GM19240 (cell line): Measurements from ENCODE around the gene TMEM18.

Experiments
- DNase-seq: peaks from one replicate; pipeline ENCODE4 v3.0.0; 2011; ENCODE audit warnings: low spot score; ENCODE audit not compliant: insufficient read length

Gene TMEM18

DNA sequence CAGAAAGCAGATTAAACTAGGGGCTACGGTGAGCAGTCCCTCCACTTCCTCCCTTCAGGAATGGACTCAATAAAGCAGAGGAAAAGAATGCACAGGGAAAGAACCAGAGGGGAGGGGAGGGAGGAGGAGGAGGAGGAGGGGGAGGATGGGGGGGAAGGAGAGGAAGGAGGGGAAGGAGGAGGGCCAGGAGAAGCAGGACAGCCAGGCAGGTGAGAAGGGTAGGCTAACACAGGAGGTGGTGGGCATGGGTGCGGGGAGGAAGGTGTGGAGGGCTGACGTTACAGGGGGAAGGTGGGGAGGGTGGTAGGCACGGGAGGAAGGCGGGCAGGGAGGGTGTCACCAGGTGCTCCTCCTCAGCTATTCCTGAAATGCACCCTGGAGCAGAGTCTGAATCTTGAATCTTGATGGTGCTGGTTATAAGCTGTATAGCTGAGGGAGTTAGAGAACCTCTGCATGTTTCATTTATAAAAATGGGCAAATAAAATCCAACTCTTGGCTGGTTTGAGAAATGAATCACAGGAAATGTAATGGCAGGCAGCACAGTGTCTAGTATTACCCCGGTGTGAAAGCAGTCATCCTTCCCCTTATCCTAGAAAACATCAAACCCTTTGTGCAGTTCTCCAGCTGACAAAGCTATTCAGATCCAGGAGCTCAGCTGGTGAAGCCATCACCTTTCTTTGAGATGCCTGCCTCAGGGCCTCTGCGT lies 3.4 kb downstream of the TMEM18 start:
- DNase-seq: no peak

DNA sequence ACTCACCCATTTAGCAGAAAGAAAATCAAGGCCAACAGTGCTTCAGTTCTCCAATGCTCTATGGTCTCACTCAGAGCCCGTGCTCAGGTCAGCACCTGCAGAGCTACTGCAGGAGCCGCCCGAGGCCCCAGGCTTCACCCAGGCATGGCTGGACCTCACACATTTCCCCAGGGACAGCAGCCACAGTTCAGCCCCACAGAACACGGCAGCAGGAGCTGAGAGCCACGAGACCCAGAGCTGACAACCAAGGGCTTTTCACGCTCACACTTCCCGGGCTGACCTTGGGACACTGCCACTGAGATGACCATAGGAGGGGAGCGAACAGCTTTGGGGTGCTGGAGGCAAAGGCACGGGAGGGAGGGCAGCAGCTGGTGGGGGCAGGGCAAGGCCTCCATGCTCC lies 4.2 kb downstream of the TMEM18 start:
- no peak for DNase-seq

DNA sequence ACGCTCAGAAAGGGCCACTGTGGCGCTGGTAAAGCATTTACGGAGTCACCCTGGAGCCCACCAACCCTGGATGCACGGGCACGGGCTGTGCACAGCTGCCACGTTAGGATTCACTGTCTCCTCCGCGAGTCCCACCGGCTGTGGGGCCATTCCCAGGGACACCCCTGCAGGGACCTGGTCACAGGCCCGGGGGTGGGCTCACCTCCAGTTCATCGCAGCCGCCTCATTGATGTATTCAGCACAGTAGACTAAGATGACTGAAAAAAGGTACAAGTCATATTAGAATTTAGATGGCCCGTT lies 4.7 kb downstream of the TMEM18 start:
- no peak for DNase-seq

DNA sequence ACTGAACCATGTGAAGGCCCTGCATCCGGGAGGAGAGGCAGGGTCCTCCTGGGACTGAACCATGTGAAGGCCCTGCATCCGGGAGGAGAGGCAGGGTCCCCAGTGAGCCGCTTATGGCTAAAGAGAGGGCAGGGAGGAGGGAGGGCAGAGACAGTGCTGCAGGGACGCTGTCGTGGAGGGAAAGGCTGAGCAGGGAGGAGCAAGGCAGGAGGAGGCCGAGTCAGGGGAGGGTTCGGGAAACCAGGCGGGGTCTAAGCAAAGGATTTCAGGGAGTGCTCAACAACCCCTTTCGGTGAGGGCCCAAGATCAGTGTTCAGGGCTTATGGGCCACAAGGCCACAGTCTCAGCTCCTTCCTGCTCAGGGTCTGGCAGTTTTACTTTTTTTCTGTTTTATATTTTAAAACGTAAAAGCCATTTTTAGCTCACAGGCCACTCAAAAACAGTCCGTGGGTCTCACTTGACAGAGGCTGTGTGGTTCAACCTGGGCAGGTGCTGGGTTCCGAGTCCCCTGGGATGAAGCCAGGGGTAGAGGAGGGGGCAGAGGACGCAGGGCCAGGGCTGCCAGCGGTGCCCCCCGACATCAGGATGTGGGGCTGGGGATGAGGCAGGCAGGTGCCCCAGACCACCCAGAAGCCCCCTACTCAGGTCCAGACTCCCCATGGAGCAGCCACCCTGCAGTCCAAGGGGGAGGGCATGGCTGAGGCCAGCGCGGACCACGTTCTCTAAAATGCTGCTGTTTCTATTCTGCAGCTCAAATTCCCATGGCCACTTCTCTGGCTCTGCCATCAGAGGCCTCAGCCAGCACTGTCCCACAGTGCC lies 5.2 kb downstream of the TMEM18 start:
- DNase-seq: no peak

DNA sequence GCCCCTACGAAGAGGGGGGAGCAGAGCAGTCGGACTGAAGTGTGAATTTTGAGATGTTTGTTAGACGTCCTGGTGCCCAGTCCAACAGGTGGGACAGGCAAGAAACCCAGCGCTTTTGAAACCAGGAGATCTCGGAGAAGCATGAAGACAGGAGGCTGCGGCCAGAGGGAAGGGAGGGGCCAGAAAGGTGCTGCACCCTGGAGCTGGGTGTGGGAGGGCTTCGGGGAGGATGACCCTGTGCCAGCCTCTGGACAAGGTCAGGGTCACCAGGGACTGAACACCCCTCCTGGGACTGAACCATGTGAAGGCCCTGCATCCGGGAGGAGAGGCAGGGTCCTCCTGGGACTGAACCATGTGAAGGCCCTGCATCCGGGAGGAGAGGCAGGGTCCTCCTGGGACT lies 6.1 kb downstream of the TMEM18 start:
- DNase-seq: no peak

- no peak for DNase-seq
Observed at GRCh38 chr2:670637-671036, 6.6 kb downstream of the TMEM18 start.

GRCh38 chr2:669323-669722 lies 7.9 kb downstream of the TMEM18 start:
- DNase-seq: no peak

- no peak for DNase-seq
Observed at GRCh38 chr2:668000-668398, 9.2 kb downstream of the TMEM18 start.

DNA sequence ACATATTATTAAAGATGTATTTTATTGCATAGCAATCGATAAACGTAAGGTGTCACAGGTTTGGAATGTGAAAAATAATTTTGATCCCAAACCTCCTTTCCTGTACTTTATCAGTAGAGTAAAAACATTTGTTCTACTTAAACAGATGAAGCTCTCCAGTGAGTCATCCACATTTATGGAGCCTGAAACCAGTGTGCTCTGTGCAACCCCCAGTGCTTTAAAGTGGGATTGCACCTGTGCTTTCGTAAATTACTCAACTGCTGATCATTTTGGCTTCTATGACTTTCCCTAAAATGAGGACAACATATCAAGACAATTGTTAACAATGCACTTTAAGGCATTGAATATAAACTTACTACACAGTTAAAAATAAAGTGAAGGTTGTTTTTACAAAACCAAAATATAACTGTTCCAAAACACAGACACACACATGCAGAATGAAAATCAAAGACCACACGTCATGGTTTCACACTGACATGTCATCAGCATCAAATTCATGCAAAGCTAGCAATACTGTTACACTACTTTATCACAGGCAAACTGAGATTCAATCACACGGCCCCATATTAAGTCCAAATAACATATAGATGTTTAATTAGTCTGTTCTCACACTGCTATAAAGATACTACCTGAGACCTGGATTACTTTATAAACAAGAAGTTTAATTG lies 9.7 kb downstream of the TMEM18 start:
- DNase-seq: no peak

- DNase-seq: no peak
Observed at GRCh38 chr2:666441-666840, 10.8 kb downstream of the TMEM18 start.

DNA sequence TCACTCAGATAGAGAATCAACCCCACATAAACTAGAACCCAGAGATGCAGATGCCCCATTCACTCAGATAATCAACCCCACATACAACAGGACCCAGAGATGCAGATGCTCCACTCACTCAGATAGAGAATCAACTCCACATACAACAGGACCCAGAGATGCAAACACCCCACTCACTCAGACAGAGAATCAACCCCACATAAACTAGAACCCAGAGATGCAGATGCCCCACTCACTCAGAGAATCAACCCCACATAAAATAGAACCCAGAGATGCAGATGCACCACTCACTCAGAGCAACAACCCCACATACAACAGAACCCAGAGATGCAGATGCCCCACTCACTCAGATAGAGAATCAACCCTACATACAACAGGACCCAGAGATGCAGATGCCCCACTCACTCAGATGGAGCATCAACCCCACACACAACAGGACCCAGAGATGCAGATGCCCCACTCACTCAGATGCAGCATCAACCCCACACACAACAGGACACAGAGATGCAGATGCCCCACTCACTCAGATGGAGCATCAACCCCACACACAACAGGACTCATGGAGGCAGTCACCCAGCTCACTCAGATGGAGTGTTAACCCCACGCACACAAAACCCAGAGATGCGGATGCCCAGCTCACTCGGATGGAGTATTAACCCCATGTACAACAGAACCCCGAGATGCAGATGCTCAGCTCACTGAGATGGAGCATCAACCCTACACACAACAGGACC lies 11.7 kb downstream of the TMEM18 start:
- DNase-seq: no peak

- no peak for DNase-seq
Observed at GRCh38 chr2:664063-664462, 13.1 kb downstream of the TMEM18 start.

DNA sequence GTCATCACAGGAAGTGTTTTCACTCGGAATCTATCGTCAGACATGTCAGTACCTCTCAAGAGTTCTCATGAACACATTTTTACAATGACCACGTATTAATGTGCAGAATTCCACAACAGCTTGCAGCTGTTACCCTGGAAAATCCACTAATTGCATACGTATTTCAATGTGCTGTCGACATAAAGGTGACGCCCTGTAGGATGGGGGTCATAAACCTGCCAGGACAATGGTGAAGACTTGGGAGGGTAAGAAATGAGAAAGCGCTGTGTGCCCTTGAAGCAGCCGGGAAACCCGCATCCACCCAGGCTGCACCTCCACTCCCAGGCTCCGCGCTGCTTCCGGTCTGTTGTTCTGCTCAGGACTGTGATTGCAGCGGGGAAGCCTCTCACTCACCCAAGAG lies 14.0 kb downstream of the TMEM18 start:
- DNase-seq: no peak

- no peak for DNase-seq
Observed at GRCh38 chr2:661360-661635, 15.9 kb downstream of the TMEM18 start.

- DNase-seq: no peak
Observed at GRCh38 chr2:660586-661359, 16.4 kb downstream of the TMEM18 start.

GRCh38 chr2:660029-660428 lies 17.2 kb downstream of the TMEM18 start:
- no peak for DNase-seq

DNA sequence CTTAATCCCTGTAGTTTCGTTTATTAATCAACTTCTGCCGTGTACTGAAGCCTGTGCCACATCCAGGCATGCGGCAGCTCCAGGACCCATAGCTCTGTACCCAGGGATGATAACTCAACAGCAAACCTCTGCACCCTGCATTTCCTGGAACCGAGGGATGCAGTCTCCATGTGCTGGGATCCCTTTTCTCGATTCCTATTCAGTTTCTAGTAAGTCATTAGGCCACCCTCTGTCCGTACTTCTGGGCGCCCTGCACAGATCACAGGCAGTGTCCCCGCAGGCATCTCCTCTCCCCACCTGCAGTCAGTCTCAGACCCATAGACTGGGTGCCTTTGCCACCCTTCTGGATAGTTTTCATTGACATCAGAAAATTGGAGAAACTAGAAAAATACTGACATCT lies 18.8 kb downstream of the TMEM18 start:
- no peak for DNase-seq

DNA sequence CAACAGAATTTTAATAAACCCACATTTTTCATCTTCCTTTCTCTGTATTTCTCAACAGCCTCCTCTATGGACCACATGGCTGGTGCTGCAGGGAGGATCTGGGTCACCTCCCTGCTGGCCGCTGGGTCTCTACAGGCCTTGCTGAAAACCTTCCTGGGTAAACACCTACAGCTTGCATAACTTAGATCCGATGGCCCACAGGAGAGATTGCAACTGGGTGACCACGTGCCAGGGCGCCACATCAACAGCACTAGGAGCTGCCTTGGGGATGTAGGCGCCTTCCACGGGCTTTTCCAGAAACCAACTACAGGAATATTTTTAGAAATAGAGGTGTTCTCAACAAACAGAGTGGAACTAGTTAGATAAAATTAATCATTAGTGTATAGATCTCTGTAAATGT lies 19.4 kb downstream of the TMEM18 start:
- no peak for DNase-seq

- no peak for DNase-seq
Observed at GRCh38 chr2:656676-657075, 20.5 kb downstream of the TMEM18 start.

GRCh38 chr2:655626-656025 lies 21.6 kb downstream of the TMEM18 start:
- no peak for DNase-seq

- DNase-seq: no peak
Observed at GRCh38 chr2:654896-655295, 22.3 kb downstream of the TMEM18 start.
